OCI-LY7 (cell line): ENCODE measurements around the gene NDUFB3. TPM values are rescaled to one million over a fixed set of nuclear protein-coding genes. Genes with fewer than 3 reads are reported as not detected.

ENCODE experiments used
- BruUV-seq: library from RNA; stranded (reverse); fragments of 400-500 nt; replicated peaks from 2 replicates; lab custom pipeline; 2021; lab: Mats Ljungman, UMichigan
- CTCF ChIA-PET: fragments of 300-600 bp; sonication (Branson Sonifier 250); formaldehyde crosslinking; loops from one replicate; lab custom pipeline; 2022; ENCODE audit warnings: antibody characterized with exemption; ENCODE audit not compliant: unreplicated experiment; lab: Charles Lee
- POLR2A ChIA-PET: fragments of 300-600 bp; sonication (Branson Sonifier 250); formaldehyde crosslinking; loops from one replicate; lab custom pipeline; 2022; ENCODE audit warnings: antibody characterized with exemption; lab: Charles Lee
- DNase-seq: peaks from one replicate; pipeline ENCODE4 v3.0.0-alpha.2; 2015; ENCODE audit warnings: low spot score
- H2AFZ ChIP-seq: fragments of 200-600 bp; sonication (generic), shearing (Covaris generic); 2 replicates; pipeline ENCODE4 v1.6.1; 2014; ENCODE audit warnings: mild to moderate bottlenecking, antibody characterized with exemption, low read length, moderate library complexity
- H3K27ac ChIP-seq: fragments of 200-600 bp; sonication (generic); 2 replicates; pipeline ENCODE4 v1.5.1; 2014; ENCODE audit warnings: mixed run types, low read depth, mild to moderate bottlenecking, moderate library complexity, low read length, inconsistent platforms; ENCODE audit not compliant: poor library complexity, severe bottlenecking
- H3K36me3 ChIP-seq: fragments of 200-600 bp; sonication (generic); 2 replicates; pipeline ENCODE4 v1.6.1; 2014; ENCODE audit warnings: mild to moderate bottlenecking, antibody characterized with exemption, low read length, moderate library complexity, mixed read lengths; ENCODE audit not compliant: insufficient read depth
- H3K4me1 ChIP-seq: fragments of 200-600 bp; sonication (generic); 2 replicates; pipeline ENCODE4 v1.5.1; 2014; ENCODE audit warnings: mild to moderate bottlenecking, low read length; ENCODE audit not compliant: insufficient read depth, poor library complexity, severe bottlenecking
- H3K4me2 ChIP-seq: fragments of 200-600 bp; sonication (generic); 2 replicates; pipeline ENCODE4 v1.6.1; 2014; ENCODE audit warnings: mild to moderate bottlenecking, low read length
- H3K4me3 ChIP-seq: fragments of 200-600 bp; sonication (generic); 2 replicates; pipeline ENCODE4 v1.5.1; 2014; ENCODE audit warnings: mild to moderate bottlenecking, low read depth, low read length; ENCODE audit not compliant: poor library complexity, severe bottlenecking
- H3K79me2 ChIP-seq: fragments of 200-600 bp; sonication (generic); 2 replicates; pipeline ENCODE4 v1.6.1; 2016; ENCODE audit warnings: low read depth, mild to moderate bottlenecking, low read length, moderate library complexity, mixed read lengths; ENCODE audit not compliant: insufficient read depth
- H3K9me2 ChIP-seq: fragments of 200-600 bp; sonication (generic); 2 replicates; pipeline ENCODE4 v1.6.1; 2016; ENCODE audit warnings: mild to moderate bottlenecking, low read length, mixed read lengths; ENCODE audit not compliant: insufficient read depth
- H3K9me3 ChIP-seq: fragments of 200-600 bp; sonication (generic); 2 replicates; pipeline ENCODE4 v1.6.1; 2014; ENCODE audit warnings: mild to moderate bottlenecking, mixed run types, low read length, mixed read lengths
- H4K20me1 ChIP-seq: fragments of 200-600 bp; sonication (generic); 2 replicates; pipeline ENCODE4 v1.6.1; 2014; ENCODE audit warnings: mild to moderate bottlenecking, antibody characterized with exemption, low read length, moderate library complexity, mixed read lengths; ENCODE audit not compliant: insufficient read depth
- EZH2phosphoT487 ChIP-seq: fragments of 200-600 bp; sonication (generic); IDR thresholded peaks from 2 replicates; pipeline ENCODE4 v1.6.1; 2018; ENCODE audit warnings: low read depth, borderline replicate concordance, mild to moderate bottlenecking, mixed run types, antibody characterized with exemption, low read length, moderate library complexity, mixed read lengths
- intact Hi-C: fragments of 100-400 bp; cut with micrococcal nuclease; formaldehyde crosslinking; loops from one replicate; pipeline ENCODE4 v1.10.0; 2022; ENCODE audit not compliant: unreplicated experiment
- total RNA-seq, 2 experiments: library from RNA; depleted of rRNA in 1 of 2; stranded (reverse); fragments of >200 nt in 1 of 2; shearing (Covaris generic) in 1 of 2; gene quantifications; 2 replicates each; pipeline ENCODE4 v1.2.3, GENCODE V29; 2014 to 2022
- TF ChIP-seq, protein P1 (sequence below): fragments of 200-600 bp; sonication (generic); conservative IDR thresholded peaks from 2 replicates; pipeline ENCODE4 v1.5.1; 2014; ENCODE audit warnings: mild to moderate bottlenecking, antibody characterized with exemption, low read length, moderate library complexity, mixed read lengths

NDUFB3 gene
- total RNA-seq, 2 experiments from 2014 or later = 90.5 to 115 TPM

DNA sequence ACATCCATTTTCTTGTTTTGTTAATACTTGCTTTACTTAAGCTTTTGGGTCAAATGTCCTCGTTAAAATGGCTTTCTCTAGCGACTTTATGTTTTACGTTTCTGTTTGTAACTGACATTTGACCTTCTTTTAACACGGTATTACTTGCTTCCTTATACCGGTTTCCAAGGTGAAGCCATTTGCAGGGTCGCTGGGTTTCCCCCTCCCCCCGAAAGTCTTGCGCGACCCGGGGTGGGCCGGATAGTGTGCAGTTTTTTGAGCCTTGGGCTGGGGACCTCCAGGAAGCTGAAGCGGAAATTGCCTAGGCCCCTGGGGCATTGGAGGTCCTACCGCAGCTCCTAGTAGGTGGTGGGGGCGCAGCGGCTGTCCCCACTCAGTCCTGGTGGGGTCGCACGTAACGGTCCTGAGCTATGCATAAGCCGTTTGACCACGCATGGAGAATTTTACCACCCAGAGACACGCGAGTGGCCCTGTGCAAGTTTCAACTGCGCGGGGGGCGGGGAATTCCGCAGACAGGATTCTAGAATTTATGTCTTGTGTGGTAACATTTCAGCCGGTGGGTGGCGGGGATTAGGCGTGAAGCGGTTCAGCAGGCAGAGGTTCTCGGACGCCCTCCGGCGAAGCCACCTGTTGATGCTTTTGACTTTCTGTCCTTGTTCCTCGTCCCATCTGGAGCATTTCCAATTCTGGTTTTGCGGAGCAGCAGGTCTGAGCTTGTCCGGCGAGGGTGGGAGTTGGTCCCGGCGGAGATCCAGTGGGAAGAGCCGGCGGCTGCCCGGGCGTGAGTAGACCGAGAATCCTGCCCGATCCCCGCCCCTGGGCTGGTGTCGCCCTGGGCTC, 46.5 kb downstream of the NDUFB3 start:
- DNase-seq = peak; percentile 91
- ChIA-PET CTCF (interaction anchor here (0.6 to 1.8 kb wide), 5 partner anchors 12 to 114 kb away, joined by 4 to 14 read pairs (median 5); no protein-coding TSS in a partner anchor), POLR2A (interaction anchor here (0.5 to 4.3 kb wide), 11 partner anchors 9 to 652 kb away, joined by 3 to 19 read pairs (median 5); partner anchors contain the start of genes NIF3L1 and PPIL3)
- TF ChIP-seq, protein P1, sequence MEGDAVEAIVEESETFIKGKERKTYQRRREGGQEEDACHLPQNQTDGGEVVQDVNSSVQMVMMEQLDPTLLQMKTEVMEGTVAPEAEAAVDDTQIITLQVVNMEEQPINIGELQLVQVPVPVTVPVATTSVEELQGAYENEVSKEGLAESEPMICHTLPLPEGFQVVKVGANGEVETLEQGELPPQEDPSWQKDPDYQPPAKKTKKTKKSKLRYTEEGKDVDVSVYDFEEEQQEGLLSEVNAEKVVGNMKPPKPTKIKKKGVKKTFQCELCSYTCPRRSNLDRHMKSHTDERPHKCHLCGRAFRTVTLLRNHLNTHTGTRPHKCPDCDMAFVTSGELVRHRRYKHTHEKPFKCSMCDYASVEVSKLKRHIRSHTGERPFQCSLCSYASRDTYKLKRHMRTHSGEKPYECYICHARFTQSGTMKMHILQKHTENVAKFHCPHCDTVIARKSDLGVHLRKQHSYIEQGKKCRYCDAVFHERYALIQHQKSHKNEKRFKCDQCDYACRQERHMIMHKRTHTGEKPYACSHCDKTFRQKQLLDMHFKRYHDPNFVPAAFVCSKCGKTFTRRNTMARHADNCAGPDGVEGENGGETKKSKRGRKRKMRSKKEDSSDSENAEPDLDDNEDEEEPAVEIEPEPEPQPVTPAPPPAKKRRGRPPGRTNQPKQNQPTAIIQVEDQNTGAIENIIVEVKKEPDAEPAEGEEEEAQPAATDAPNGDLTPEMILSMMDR = peak; percentile 85
- no peak for TF ChIP-seq EZH2phosphoT487
- intact Hi-C loops = loop anchor here (1.0 to 5.0 kb wide), 8 partner anchors 40 to 406 kb away; partner anchors contain the start of genes HYCC2, NIF3L1, ORC2 and PPIL3
- Histone ChIP-seq H3K36me3 (peaks cover 7% of the 10 kb centered on the region), H3K79me2 (peaks cover 48% of the 10 kb centered on the region), H3K4me1 (peaks cover 43% of the 10 kb centered on the region), H3K9me2 (no peaks in the 10 kb centered on the region), H3K4me2 (peak overlapping the region; percentile 89), H4K20me1 (no peaks in the 10 kb centered on the region), H2AFZ (peak overlapping the region; percentile 63), H3K9me3 (peaks cover 8% of the 10 kb centered on the region; the same call in 1 of the 2 replicates), H3K27ac (peak overlapping the region; percentile 95), H3K4me3 (peak overlapping the region; percentile 81)
- no TSS peak for BruUV-seq

DNA sequence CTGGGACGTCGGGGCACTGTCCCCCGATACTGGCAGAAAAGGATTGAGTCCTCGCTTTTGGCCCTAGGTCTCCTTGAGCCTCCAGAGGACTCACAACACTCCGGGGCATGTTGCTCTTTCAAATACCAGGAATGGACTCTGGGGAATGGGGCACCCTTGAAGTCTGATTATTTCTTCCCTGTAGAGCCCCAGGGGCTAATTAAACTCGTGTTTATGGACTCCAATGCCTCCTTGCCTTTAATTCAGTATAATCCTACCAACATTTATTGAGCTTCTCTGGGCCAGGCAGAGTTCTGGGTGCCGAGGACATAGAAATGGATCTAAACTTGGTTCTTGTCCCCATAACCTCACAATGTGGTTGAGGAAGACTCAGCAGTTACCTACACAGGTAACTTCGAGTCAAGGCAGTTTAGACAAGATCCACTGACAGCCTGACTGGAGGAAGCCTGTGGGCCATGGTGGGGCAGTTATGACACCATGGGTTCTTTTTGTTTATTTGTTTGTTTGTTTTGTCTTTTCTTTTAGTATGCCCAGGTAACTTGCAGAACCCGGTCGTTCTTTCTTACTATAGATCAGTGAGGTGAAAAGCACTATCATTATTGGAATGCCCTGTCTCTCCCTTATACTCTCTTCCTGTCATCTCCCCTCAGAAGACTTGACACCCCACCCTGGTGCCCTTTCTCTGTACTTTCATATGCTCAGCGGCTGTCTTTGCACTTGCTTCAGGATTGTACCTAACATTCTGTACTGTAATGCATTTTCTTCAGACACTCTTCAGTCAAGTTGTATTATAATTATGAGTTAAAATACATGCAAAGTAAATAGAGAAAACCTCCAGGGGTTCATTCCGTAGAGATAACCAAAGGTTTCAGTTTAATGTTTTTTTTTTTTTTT, 47.4 kb downstream of the NDUFB3 start:
- CTCF ChIA-PET = interaction anchor here (1.8 kb wide), 1 partner anchor 39 kb away, joined by 14 read pairs; no protein-coding TSS in a partner anchor
- DNase-seq = peak; percentile 67
- Histone ChIP-seq H3K9me3 (peaks cover 8% of the 10 kb centered on the region; the same call in 1 of the 2 replicates), H3K9me2 (no peaks in the 10 kb centered on the region), H3K4me3 (peak overlapping the region; percentile 81), H3K36me3 (peaks cover 7% of the 10 kb centered on the region), H3K79me2 (peaks cover 50% of the 10 kb centered on the region), H4K20me1 (no peaks in the 10 kb centered on the region), H3K27ac (peak overlapping the region; percentile 95), H3K4me2 (peak overlapping the region; percentile 89), H3K4me1 (peaks cover 52% of the 10 kb centered on the region), H2AFZ (peak overlapping the region; percentile 63)
- no peak for TF ChIP-seq EZH2phosphoT487
- TF ChIP-seq, protein P1 = no peak
- intact Hi-C loops = loop anchor here (1.0 to 5.0 kb wide), 8 partner anchors 39 to 407 kb away; partner anchors contain the start of genes HYCC2, NIF3L1, ORC2 and PPIL3
- POLR2A ChIA-PET = interaction anchor here (1.3 to 4.3 kb wide), 3 partner anchors 13 to 41 kb away, joined by 3 to 19 read pairs (median 6); no protein-coding TSS in a partner anchor
- BruUV-seq = TSS peak; percentile 52
